Measurements from ENCODE around the gene NFATC2.
"Not testable (repeated sequence)": the region's sequence is repeated elsewhere in the genome, so short reads cannot be mapped to it uniquely, and the experiment has no call there.

Gene NFATC2

GRCh38 chr20:51470907-51471411 lies 71.6 kb downstream of the NFATC2 start:
- peak in 1 of 2 donors; percentile 17 for DNase-seq (ENCODE audit: low read depth in 2 of 2)

DNA sequence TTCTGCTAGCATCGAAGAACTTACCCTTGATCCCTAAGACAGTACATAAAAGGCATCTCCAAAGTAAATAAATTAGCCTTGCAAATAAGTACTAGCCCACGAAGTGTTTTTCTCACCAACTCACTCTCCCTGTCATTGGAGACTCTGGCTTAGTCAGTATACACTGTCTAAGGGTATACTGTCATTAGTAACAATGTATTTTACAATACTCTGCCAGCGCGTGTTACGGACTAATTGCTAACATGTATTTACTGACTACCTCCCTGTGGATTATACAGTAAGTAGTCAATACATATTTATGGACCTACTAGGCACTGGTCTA lies 72.1 kb downstream of the NFATC2 start:
- no peak for DNase-seq (ENCODE audit: low read depth in 2 of 2)

DNA sequence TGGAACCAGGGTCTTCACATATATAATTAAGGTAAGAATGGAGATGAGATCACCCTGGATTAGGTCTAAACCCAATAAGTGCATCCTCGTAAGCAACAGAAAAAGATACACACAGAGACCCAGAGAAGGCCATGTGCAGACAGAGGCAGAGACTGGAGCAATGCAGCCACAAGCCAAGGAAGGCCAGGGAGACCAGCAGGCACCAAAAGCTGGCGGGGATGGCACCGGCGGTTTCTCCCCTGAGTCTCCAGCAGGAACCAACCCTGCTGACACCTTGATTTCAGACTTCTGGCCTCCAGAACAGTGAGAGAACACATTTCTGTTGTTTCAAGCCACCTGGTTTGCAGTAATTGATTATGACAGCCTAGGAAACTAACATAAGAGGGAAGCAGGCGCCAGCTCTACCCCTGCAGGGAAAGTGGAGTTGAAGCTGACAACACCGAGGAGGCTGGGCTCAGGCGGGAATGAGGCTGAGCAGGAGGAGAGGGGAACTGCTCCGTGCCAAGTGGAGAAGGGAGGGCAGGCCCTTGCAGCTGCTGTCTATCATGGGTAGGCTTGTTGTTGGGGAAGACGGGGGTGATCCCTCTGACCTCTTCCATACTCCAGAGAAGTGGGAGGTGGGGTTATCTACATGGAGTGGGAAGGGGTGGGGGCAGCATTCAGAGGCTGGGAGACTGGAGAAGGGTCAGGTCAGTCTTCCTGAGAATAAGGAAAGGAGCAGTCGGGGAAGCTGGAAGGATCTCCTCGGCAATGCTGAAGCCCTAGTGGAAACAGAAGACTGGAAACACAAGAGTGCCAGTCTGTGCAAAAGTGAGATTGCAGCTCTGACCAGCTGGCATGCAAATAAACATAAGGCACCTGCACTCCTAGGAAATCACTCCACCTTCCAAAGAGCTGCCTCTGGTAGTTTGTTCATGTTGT lies 72.7 kb downstream of the NFATC2 start:
- DNase-seq (ENCODE audit: low read depth in 2 of 2): no peak

- no peak for DNase-seq (ENCODE audit: low read depth in 2 of 2)
Measured at GRCh38 chr20:51469046-51469445, 73.5 kb downstream of the NFATC2 start.

DNA sequence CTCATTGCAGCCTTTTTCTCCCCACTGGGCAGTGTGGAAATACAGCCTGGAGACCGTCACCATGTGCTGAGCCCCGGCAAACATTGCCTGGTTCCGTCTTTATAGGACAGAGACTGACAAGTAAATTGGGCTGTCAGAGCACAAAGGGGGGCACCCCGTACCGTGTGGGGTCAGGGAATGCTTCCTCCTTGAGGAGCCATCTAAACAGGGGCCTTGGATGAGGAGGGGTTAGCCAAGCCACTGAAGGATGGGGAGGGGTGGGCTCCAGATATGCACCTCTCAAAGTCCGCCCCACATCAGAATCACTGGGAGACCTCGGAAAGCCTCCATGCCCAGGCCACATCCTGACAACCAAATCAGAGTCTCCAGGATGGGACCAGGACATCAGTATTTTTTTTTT lies 73.9 kb downstream of the NFATC2 start:
- DNase-seq (ENCODE audit: low read depth in 2 of 2): no peak

- no peak for DNase-seq (ENCODE audit: low read depth in 2 of 2)
Measured at GRCh38 chr20:51467956-51468626, 74.4 kb downstream of the NFATC2 start.

GRCh38 chr20:51463998-51464397 lies 78.5 kb downstream of the NFATC2 start:
- no peak for DNase-seq (ENCODE audit: low read depth in 2 of 2)

GRCh38 chr20:51463560-51463959 lies 79.0 kb downstream of the NFATC2 start:
- no peak for DNase-seq (ENCODE audit: low read depth in 2 of 2)

GRCh38 chr20:51462566-51463276 lies 79.8 kb downstream of the NFATC2 start:
- DNase-seq (ENCODE audit: low read depth in 2 of 2): no peak

DNA sequence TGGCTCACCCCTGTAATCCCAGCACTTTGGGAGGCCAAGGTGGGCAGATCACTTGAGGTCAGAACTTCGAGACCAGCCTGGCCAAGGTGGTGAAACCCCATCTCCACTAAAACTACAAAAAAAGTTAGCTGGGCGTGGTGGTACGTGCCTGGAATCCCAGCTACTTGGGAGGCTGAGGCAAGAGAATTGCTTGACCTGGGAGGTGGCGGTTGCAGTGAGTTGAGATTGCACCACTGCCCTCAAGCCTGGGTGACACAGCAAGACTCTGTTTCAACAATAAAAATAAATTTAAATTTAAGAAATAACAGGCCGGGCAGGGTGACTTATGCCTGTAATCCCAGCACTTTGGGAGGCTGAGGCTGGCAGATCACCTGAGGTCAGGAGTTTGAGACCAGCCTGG lies 80.7 kb downstream of the NFATC2 start:
- DNase-seq (ENCODE audit: low read depth in 2 of 2): not testable (repeated sequence)

DNA sequence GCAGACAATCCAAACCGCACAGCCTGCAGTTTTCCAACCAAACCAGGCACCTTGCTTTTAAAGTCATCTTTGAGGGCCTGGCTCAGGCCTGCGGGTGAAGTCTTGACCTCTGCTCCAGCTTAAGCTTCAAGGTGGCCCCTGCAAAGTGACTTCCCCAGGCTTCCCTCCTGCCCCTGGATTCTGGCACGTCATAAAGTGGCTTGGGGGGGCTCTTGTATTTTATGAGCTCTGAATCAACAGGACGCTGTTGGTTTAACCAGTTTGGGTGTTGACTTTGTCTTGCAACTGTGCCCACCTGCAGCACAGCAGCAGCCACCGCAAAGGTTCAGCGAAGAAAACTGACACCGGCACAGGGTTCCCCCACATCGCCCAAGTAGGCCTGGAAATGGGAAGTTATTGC lies 81.2 kb downstream of the NFATC2 start:
- no peak for DNase-seq (ENCODE audit: low read depth in 2 of 2)

DNA sequence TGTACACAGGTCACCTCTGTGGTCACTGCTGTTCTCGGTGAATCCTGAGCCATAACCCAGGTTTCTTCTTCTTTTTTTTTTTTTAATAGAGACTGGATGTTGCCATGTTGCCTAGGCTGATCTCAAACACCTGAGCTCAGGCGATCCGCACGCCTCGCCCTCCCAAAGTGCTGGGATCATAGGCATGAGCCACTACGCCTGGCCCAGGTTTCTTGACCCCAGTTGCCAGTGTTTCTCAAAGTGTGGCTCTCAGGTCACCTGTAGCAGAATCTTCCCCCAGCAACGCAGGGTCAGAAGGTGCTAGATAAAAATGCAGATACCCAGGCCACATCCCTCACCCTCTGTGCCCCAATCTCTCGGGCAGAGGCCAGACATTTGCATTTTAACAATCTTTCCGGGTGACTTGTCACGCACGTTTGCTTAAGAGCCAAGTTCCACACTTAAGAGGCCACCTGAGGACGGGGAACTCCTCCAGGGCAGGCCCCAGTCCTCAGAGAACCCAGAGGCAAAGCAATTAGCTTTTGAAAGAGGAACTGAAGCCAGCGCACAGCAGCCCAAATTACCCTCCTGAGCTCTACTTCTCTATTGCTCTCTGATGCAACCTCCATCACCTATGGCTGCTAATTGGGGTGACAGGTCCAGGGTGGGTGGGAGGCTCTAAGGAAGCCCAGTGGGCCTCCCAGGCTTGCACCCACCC lies 81.8 kb downstream of the NFATC2 start:
- DNase-seq (ENCODE audit: low read depth in 2 of 2): no peak

GRCh38 chr20:51460163-51460562 lies 82.4 kb downstream of the NFATC2 start:
- no peak for DNase-seq (ENCODE audit: low read depth in 2 of 2)

DNA sequence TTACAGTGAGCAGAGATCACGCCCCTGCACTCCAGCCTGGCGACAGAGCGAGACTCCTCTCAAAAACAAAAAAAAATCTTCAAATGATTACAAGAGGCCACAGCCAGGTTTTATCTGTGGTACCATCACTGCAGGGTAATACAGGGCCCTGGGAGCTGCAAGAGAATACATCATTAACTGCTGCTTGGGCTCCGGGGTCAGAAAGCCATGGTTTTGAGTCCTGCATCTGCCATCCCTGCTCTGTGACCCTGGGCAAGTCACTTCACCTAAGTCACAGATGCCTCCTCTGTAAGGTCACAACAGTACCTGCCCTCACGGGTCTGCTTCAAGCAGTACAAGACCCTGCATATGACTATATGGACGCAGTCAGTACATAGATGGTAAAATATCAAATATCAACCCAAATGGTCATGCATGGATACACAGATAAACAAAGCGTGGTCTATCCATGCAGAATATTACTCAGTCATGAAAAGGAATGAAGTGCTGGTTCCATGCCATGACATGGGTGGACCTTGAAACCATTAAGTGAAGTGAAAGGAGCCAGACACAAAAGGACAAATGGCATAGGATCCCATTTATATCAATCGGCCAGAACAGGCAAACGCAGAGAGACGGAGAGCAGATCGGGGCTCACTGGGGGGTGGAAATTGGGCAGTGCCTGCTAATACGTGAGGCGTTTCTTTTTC lies 83.6 kb downstream of the NFATC2 start:
- no peak for DNase-seq (ENCODE audit: low read depth in 2 of 2)

DNA sequence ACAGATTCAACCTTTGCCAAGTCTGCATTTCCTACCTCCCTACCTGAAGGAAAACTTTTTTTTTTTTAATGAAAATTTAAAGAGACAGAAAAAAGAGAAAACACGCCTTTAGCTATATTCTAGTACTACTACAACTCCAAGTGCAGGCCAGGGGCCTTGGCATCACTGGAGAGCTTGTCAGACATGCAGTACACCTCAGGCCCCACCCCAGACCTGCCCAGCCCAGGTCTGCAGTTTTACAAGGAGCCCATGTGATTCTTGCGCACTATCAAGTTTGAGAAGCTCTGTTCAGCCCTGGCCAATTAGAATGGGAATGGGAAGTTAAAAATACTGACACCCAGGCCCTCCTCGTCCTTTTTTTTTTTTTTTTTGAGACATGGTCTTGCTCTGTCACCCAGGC lies 85.0 kb downstream of the NFATC2 start:
- no peak for DNase-seq (ENCODE audit: low read depth in 2 of 2)

- no peak for DNase-seq (ENCODE audit: low read depth in 2 of 2)
Measured at GRCh38 chr20:51456511-51457509, 85.7 kb downstream of the NFATC2 start.

DNA sequence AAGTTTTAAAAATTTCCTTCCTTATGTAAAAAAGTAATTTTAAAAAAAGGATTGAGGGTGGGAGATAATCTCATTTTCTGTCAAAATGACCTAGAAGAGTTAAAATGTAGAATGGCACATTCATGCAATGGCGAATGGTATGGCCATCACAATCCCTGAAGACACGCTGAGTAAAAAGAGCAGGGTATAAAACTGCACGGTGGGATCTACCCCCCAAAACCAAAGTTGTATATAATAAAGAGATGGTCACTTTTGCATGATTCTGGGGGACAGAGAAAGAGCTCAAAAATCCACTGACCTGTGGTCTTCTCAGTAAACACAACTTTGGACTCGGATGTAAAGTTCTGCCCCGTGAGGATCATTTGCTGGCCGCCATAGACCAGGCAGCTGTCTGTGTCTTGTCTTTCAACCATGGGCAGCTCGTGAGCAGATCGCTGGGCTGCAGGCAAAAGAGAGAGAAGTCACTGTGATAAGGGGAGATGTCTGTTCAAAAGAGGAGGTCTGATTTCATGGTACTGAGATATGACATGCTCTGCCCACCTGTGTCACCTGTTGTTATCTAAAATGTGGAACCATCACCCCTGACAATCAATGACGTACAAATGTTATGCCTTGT lies 88.2 kb downstream of the NFATC2 start:
- DNase-seq (ENCODE audit: low read depth in 2 of 2): no peak

DNA sequence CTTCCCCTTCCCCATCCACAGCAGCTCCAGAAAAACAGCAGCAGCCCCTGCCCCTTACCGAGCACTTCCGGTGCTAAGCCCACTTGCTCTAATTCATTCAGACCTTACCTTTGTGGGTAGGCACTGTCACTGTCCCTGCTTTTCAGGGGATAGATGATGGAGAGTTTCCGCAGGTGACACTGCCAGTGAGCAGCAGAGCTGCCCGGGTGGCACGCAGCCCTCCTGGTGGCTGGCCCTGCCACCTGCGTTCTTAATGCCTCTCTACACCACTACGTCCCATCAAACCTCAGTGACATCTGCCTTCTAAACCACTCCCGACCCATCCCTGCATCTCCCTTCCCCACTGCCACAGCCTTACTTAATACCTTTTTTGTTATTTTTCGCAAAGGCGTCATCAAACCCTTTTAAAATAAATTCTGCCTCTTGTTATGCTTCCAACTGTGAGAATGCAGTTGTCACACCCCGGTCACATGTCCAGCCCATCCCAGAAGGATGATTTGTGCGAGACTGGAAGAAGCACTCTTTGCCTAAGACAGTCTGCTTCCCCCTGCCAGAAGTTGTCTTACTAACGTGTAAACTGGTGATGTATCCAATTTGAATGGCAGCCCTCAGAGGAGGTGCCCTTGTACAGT lies 89.7 kb downstream of the NFATC2 start:
- no peak for DNase-seq (ENCODE audit: low read depth in 2 of 2)

GRCh38 chr20:51452091-51452613 lies 90.4 kb downstream of the NFATC2 start:
- DNase-seq (ENCODE audit: low read depth in 2 of 2): no peak
